HepG2 (cell line): ENCODE data around the gene CCDC88B. TPM values are rescaled to one million over a fixed set of nuclear protein-coding genes. Genes with fewer than 3 reads are reported as not detected.
A peak's percentile ranks its signal among the peaks of the same experiment; 100 is the strongest.

Experiments used
- ATAC-seq: fragments of 200-7000 bp; cut with Tn5 transposase; 3 replicates; pipeline ENCODE4 v1.9.1; 2020; ENCODE audit warnings: mild to moderate bottlenecking, moderate library complexity
- BruUV-seq: library from RNA; stranded (reverse); fragments of 400-500 nt; replicated peaks from 2 replicates; lab custom pipeline; 2021; lab: Mats Ljungman, UMichigan
- CTCF ChIA-PET: fragments of 300-600 bp; formaldehyde crosslinking; extraction: SDS; loops from one replicate; lab custom pipeline; 2021; ENCODE audit warnings: low total read pairs, inconsistent platforms, low intra/inter-chr PET ratio; lab: Yijun Ruan, JAX
- POLR2A ChIA-PET: fragments of 350-600 bp; sonication (Branson Sonifier 250); formaldehyde crosslinking; loops from one replicate; lab custom pipeline; 2020; ENCODE audit warnings: antibody characterized with exemption, inconsistent platforms; lab: Yijun Ruan, JAX
- DNase-seq: peaks from one replicate; pipeline ENCODE4 v3.0.0-alpha.2; 2015; ENCODE audit warnings: low spot score
- FAIRE-seq: peaks from 3 replicates; lab custom pipeline; 2011; peaks lifted over from hg19 to GRCh38; lab: Jason Lieb, UNC
- H2AFZ ChIP-seq: one replicate; pipeline ENCODE4 v1.6.1; 2011; ENCODE audit warnings: low read length, inconsistent platforms
- H3K27ac ChIP-seq: fragments of 300-600 bp; 3 replicates; pipeline ENCODE4 v1.8.0; 2011; ENCODE audit warnings: mixed run types, mild to moderate bottlenecking, mixed read lengths, low read length, inconsistent platforms; ENCODE audit not compliant: insufficient read depth; ENCODE audit errors: extremely low read length
- H3K27me3 ChIP-seq, 2 experiments: fragments of 200-600 bp in 1 of 2; 2 replicates in 1 of 2; 3 replicates in 1 of 2; pipeline versions ENCODE4 v1.6.0 to v1.8.0; 2011; ENCODE audit warnings: low read length in 2 of 2, mild to moderate bottlenecking in 2 of 2, moderate library complexity in 2 of 2, inconsistent platforms in 1 of 2; ENCODE audit not compliant: insufficient read depth in 2 of 2, control insufficient read depth in 1 of 2
- H3K36me3 ChIP-seq, 2 experiments: fragments of 200-600 bp in 1 of 2; replicated peaks in 1 of 2; 2 replicates in 1 of 2; 3 replicates in 1 of 2; pipeline versions ENCODE4 v1.5.1 to v1.8.0; 2011; ENCODE audit warnings: low read length in 2 of 2, inconsistent platforms in 1 of 2; ENCODE audit not compliant: insufficient read depth in 2 of 2, control insufficient read depth in 1 of 2
- H3K4me1 ChIP-seq: 2 replicates; pipeline ENCODE4 v1.5.1; 2012; ENCODE audit warnings: low read length, inconsistent platforms; ENCODE audit not compliant: insufficient read depth
- H3K4me2 ChIP-seq: 2 replicates; pipeline ENCODE4 v1.6.0; 2011; ENCODE audit warnings: low read depth, low read length, inconsistent platforms
- H3K4me3 ChIP-seq, 3 experiments: fragments of 200-600 bp in 1 of 3; sonication (generic), shearing (Covaris generic) in 1 of 3; replicated peaks in 1 of 3; 2 replicates each; pipeline ENCODE4 v1.5.1; 2011 to 2016; ENCODE audit warnings: low read length in 3 of 3, inconsistent platforms in 2 of 3, low read depth in 2 of 3, mild to moderate bottlenecking in 2 of 3, control low read depth in 1 of 3, mixed read lengths in 1 of 3; ENCODE audit not compliant: insufficient read depth in 1 of 3
- H3K79me2 ChIP-seq: one replicate; pipeline ENCODE4 v1.6.1; 2011; ENCODE audit warnings: low read length, inconsistent platforms; ENCODE audit not compliant: insufficient read depth
- H3K9ac ChIP-seq: 2 replicates; pipeline ENCODE4 v1.6.0; 2011; ENCODE audit warnings: mild to moderate bottlenecking, low read depth, low read length, inconsistent platforms; ENCODE audit not compliant: insufficient read depth
- H3K9me3 ChIP-seq: 2 replicates; pipeline ENCODE4 v1.5.1; 2012; ENCODE audit warnings: mild to moderate bottlenecking, low read length
- H4K20me1 ChIP-seq: 2 replicates; pipeline ENCODE4 v1.6.0; 2011; ENCODE audit warnings: inconsistent platforms, mild to moderate bottlenecking, low read length, moderate library complexity; ENCODE audit not compliant: insufficient read depth
- ESRRA ChIP-seq: sonication (generic); formaldehyde crosslinking; IDR thresholded peaks from 2 replicates; pipeline ENCODE4 v1.5.1; 2020; ENCODE audit warnings: mild to moderate bottlenecking, low read depth, missing genetic modification reagents
- HNRNPH1 ChIP-seq: fragments of 200-400 bp; formaldehyde crosslinking; optimal IDR thresholded peaks from 2 replicates; pipeline ENCODE3; 2017; ENCODE audit warnings: mild to moderate bottlenecking, low read depth, low read length
- KDM2A ChIP-seq: sonication (generic); formaldehyde crosslinking; IDR thresholded peaks from 2 replicates; pipeline ENCODE4 v1.4.0; 2020; ENCODE audit warnings: low read depth, missing genetic modification reagents, borderline replicate concordance
- NFKB2 ChIP-seq: sonication (generic); formaldehyde crosslinking; IDR thresholded peaks from 2 replicates; pipeline ENCODE4 v1.4.0; 2020; ENCODE audit warnings: missing genetic modification reagents, borderline replicate concordance
- POLR2A ChIP-seq, 2 experiments: IDR thresholded peaks; 2 replicates each; pipeline ENCODE4 v1.6.1; 2011; ENCODE audit warnings: low read depth in 2 of 2, low read length in 2 of 2, mild to moderate bottlenecking in 1 of 2, moderate library complexity in 1 of 2; ENCODE audit not compliant: insufficient read depth in 1 of 2
- RAD51 ChIP-seq: fragments of 450-650 bp; IDR thresholded peaks from 2 replicates; pipeline ENCODE4 v1.6.1; 2016; ENCODE audit warnings: borderline replicate concordance
- RBM22 ChIP-seq: fragments of 200-400 bp; formaldehyde crosslinking; optimal IDR thresholded peaks from 2 replicates; pipeline ENCODE3; 2017; ENCODE audit warnings: mild to moderate bottlenecking, low read length, moderate library complexity
- SP2 ChIP-seq: sonication (generic); formaldehyde crosslinking; IDR thresholded peaks from 2 replicates; pipeline ENCODE4 v1.5.1; 2020; ENCODE audit warnings: mild to moderate bottlenecking, missing genetic modification reagents
- ZFX ChIP-seq: sonication (generic); formaldehyde crosslinking; IDR thresholded peaks from 2 replicates; pipeline ENCODE4 v1.4.0; 2020; ENCODE audit warnings: mild to moderate bottlenecking, low read depth, missing genetic modification reagents, moderate library complexity
- ZMYM4 ChIP-seq: sonication (generic); formaldehyde crosslinking; IDR thresholded peaks from 2 replicates; pipeline ENCODE4 v1.8.1; 2023; ENCODE audit warnings: mild to moderate bottlenecking, missing genetic modification reagents
- ZNF263 ChIP-seq: sonication (generic); formaldehyde crosslinking; IDR thresholded peaks from 2 replicates; pipeline ENCODE4 v1.4.0; 2020; ENCODE audit warnings: missing genetic modification reagents
- ZNF773 ChIP-seq: sonication (generic); formaldehyde crosslinking; IDR thresholded peaks from 2 replicates; pipeline ENCODE4 v1.4.0; 2020; ENCODE audit warnings: missing genetic modification reagents, borderline replicate concordance
- WGBS: methylation state at CpG from one replicate; pipeline ENCODE4 v1.1.6; 2017; ENCODE audit warnings: low lambda C conversion rate; 5-methylcytosine and 5-hydroxymethylcytosine counted together
- in situ Hi-C: cut with HindIII; loops from 2 replicates; pipeline ENCODE4 v1.10.0; 2017; ENCODE audit warnings: low pct_unique_long_range_greater_than_20kb; ENCODE audit not compliant: extremely low pct_ligation_motif_present
- intact Hi-C: fragments of 100-400 bp; cut with micrococcal nuclease; formaldehyde crosslinking; loops from one replicate; pipeline ENCODE4 v1.10.0; 2022; ENCODE audit not compliant: unreplicated experiment
- polyA plus RNA-seq, 8 experiments: library from polyadenylated mRNA; depleted of rRNA in 3 of 8; stranded (reverse) in 7 of 8; unstranded in 1 of 8; fragments of >200 nt; fragmentation: Illumina TruSeq in 4 of 8; extraction: Trizol in 4 of 8; gene quantifications; 2 replicates each; pipeline versions ENCODE4 v1.2.1 to v1.2.3, GENCODE V29; 2011 to 2016; ENCODE audit warnings: low read depth in 4 of 8, missing spikeins in 1 of 8, mixed read lengths in 1 of 8; ENCODE audit not compliant: insufficient read depth in 1 of 8
- total RNA-seq, 5 experiments: library from RNA; depleted of rRNA; stranded (reverse); fragments of >200 nt; fragmentation: Illumina TruSeq; extraction: Trizol; gene quantifications; 2 replicates each; pipeline ENCODE4 v1.2.3, GENCODE V29; 2016; ENCODE audit warnings: low read depth in 1 of 5
- TF ChIP-seq, protein P1 (sequence below), 2 experiments: sonication (generic) in 1 of 2; formaldehyde crosslinking in 1 of 2; IDR thresholded peaks; 2 replicates each; pipeline versions ENCODE4 v1.5.1 to v1.6.1; 2011 to 2020; ENCODE audit warnings: borderline replicate concordance in 1 of 2, low read depth in 1 of 2, low read length in 1 of 2, mild to moderate bottlenecking in 1 of 2, missing genetic modification reagents in 1 of 2, moderate library complexity in 1 of 2

CCDC88B gene
- total and polyA plus RNA-seq, 2 of the 13 experiments (the other 11 are each of a cell fraction or from before 2014, with no cell fraction given), result 3.6 to 4.8 TPM

DNA sequence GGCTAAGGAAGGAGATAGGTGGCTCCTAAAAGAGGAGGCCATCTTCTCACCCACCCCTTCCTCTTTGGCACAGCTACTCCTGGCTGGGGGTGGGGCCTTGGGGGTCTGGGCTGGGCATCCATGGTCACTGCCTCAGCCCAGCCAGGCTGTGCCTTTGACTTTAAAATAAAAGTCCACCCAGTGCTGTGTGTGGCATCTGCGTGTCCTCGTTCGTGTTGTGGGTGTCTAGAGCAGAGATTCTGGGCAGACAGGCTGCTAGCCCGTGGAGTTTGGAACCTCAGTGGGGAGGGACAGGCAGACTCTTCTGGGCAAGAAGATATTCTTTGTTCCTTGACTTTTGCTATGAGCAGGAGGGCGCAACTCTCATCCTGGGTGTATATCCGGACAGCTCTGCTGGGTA, 32.0 kb downstream of the CCDC88B start:
- in situ Hi-C loops, result no loop called here
- ATAC-seq, result no peak
- Histone ChIP-seq H3K9me3 (no peaks in the 10 kb centered on the region), H3K4me2 (no peak overlapping the region), H4K20me1 (no peaks in the 10 kb centered on the region), H3K79me2 (no peaks in the 10 kb centered on the region), H3K4me3 (no peak overlapping the region), H3K36me3 (0 out of 5 replicates have a peak, but pooled peaks cover 0 to 4% of the 10 kb centered on the region in 2 experiments), H2AFZ (no peak overlapping the region), H3K27me3 (no peaks in the 10 kb centered on the region; a peak in 1 of 5 replicates), H3K9ac (no peak overlapping the region), H3K27ac (no peak overlapping the region), H3K4me1 (peaks cover 6% of the 10 kb centered on the region; the same call in 1 of the 2 replicates)
- no peak for FAIRE-seq
- POLR2A ChIA-PET, result interaction anchor here (0.7 kb wide), 1 partner anchor 12 kb away, joined by 3 read pairs; no protein-coding TSS in a partner anchor
- intact Hi-C loops, result no loop called here
- DNase-seq, result no peak
- CTCF ChIA-PET, result no interaction called here
- TF ChIP-seq ZNF773 (CRISPR knock-in tag), result no peak
- WGBS, result 89% methylated on average over 6 of the region's 6 CpGs
- no TSS peak for BruUV-seq

DNA sequence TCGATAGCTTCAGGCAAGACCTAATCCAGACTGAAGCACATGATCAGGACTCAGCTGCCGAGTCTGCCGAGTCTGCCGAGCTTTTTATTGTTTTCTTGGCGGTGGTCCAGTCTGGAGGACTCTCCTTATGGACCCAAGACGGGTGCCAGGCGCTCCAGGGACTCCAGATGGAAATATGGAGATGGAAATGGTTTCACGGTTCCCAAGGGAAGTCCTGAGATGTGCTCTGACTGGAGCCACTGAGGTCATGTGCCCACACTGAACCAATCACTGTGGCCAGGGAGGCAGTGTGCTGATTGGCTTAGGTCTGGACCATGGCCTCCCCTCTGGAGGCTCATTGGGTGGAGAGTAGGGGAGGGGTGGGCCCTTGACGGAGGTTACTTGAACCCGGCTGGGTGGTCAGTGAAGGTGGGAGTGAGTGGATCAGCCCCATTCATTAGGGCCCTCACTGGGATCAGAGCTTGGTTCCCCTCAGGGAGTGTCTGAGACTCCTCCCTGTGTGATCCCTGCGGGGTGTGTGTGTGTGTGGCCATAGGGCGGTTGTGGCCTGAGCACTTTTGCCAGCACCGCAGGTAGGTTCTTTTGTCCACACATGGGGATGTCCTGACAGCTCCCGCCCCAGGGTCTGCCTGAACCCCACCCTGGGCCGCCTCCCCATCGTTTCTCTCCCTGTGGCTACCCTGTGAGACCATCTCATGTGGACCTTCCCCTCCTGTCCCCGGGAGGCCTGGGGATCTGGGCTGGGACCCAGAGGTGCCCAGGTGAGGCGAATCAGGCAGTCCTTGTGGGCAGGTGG, 33.0 kb downstream of the CCDC88B start:
- BruUV-seq, result no TSS peak
- TF ChIP-seq ZMYM4, result peak; percentile 38; the same call in 1 of the 2 replicates
- TF ChIP-seq ZNF263, result peak; percentile 84
- no peak for TF ChIP-seq HNRNPH1
- TF ChIP-seq ZFX (CRISPR knock-in tag), result peak; percentile 24; the same call in 1 of the 2 replicates
- 0 out of 2 replicates have a peak, but pooled peaks have one; percentile 30 for TF ChIP-seq NFKB2 (CRISPR knock-in tag)
- TF ChIP-seq RBM22, result peak; percentile 25
- TF ChIP-seq POLR2A (IDR thresholded peaks at IDR 0.05; ENCODE audit: insufficient read depth in 1 of 2, low read depth in 2 of 2, low read length in 2 of 2), result 0 out of 4 replicates have a peak, but pooled peaks of 1 of the 2 experiments have one; percentile 30
- TF ChIP-seq RAD51, result 0 out of 2 replicates have a peak, but pooled peaks have one; percentile 32
- peak; percentile 69 for TF ChIP-seq SP2
- TF ChIP-seq KDM2A (CRISPR knock-in tag), result peak; percentile 25; the same call in 1 of the 2 replicates
- TF ChIP-seq, protein P1, sequence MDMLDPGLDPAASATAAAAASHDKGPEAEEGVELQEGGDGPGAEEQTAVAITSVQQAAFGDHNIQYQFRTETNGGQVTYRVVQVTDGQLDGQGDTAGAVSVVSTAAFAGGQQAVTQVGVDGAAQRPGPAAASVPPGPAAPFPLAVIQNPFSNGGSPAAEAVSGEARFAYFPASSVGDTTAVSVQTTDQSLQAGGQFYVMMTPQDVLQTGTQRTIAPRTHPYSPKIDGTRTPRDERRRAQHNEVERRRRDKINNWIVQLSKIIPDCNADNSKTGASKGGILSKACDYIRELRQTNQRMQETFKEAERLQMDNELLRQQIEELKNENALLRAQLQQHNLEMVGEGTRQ (IDR thresholded peaks at IDR 0.05; ENCODE audit: low read depth, low read length), result peak; percentile 84
- TF ChIP-seq, protein P1 (CRISPR knock-in tag; IDR thresholded peaks at IDR 0.05; ENCODE audit: borderline replicate concordance), result peak; percentile 89; the same call in 1 of the 2 replicates
- TF ChIP-seq ESRRA (CRISPR knock-in tag), result no peak

More for the DNA sequence above, 33.0 kb downstream of the CCDC88B start:
- no peaks in the 10 kb centered on the region for H3K36me3 ChIP-seq
- H3K27me3 ChIP-seq, result peaks cover 0 to 3% of the 10 kb centered on the region in 2 experiments; a peak in 1 of 5 replicates
- WGBS, result 67% methylated on average over 8 of the region's 18 CpGs
- ATAC-seq (peak; percentile 90), DNase-seq (peak; percentile 51), FAIRE-seq (no peak)
- H3K79me2 ChIP-seq, result no peaks in the 10 kb centered on the region
- ChIA-PET CTCF (no interaction called here), POLR2A (interaction anchor here (0.7 kb wide), 1 partner anchor 13 kb away, joined by 3 read pairs; no protein-coding TSS in a partner anchor)
- H2AFZ ChIP-seq, result no peak overlapping the region
- in situ Hi-C loops (no loop called here), intact Hi-C loops (no loop called here)
- H3K4me1 ChIP-seq, result peaks cover 6% of the 10 kb centered on the region; the same call in 1 of the 2 replicates
- H3K27ac ChIP-seq, result no peak overlapping the region
- 0 out of 2 replicates have a peak overlapping the region, but pooled peaks have one; percentile 8 for H3K9ac ChIP-seq
- no peaks in the 10 kb centered on the region for H4K20me1 ChIP-seq
- peak overlapping the region; percentile 52 for H3K4me2 ChIP-seq
- no peaks in the 10 kb centered on the region for H3K9me3 ChIP-seq
- peak overlapping the region in 2 of 3 experiments; percentile 40 to 50; a peak in 3 of 6 replicates for H3K4me3 ChIP-seq
